ENCODE results near the gene SLC25A11.

DNA sequence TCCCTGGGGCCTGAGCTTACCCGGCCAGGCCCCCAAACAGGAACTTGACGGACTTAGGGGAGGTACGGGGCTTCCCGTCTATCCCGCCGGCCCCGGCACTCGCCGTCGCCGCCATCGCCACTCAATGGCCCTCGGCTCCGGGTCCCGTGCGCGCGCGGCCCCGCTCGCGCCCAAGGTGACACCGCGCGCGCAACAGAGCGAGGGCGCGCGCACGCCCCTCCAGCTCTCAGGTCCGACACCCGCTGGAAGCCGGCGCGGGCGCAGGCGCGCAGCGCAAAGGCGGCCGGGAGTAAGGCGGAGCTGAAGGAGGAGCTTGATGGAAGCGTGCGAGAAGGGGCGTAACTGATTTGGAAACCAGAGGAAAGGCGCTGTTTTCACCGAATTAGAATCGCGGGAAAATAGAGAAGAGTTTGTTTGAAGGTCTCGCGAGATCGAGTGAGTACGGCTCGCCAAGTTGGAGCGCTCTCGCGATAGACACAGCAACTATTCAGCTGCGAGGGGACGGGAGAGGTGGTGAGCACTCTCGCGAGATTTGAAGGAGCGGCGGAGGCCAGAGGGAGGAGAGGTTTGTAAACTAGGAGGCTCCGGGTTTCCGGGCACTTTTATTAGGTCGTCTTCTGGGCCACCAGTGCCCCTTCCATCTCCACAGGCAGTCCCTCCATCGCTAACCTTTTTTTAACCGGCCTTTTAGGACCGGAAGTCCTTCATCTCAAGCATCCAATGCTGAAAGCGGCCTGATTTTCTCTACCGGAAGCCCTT lies at the start of gene SLC25A11, which contains the start of gene RNF167:
- TF ChIP-seq, protein P1, sequence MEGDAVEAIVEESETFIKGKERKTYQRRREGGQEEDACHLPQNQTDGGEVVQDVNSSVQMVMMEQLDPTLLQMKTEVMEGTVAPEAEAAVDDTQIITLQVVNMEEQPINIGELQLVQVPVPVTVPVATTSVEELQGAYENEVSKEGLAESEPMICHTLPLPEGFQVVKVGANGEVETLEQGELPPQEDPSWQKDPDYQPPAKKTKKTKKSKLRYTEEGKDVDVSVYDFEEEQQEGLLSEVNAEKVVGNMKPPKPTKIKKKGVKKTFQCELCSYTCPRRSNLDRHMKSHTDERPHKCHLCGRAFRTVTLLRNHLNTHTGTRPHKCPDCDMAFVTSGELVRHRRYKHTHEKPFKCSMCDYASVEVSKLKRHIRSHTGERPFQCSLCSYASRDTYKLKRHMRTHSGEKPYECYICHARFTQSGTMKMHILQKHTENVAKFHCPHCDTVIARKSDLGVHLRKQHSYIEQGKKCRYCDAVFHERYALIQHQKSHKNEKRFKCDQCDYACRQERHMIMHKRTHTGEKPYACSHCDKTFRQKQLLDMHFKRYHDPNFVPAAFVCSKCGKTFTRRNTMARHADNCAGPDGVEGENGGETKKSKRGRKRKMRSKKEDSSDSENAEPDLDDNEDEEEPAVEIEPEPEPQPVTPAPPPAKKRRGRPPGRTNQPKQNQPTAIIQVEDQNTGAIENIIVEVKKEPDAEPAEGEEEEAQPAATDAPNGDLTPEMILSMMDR (IDR thresholded peaks at IDR 0.05; ENCODE audit: poor library complexity) = no peak
- no peak for TF ChIP-seq EZH2phosphoT487 (IDR thresholded peaks at IDR 0.05; ENCODE audit: low read depth, severe bottlenecking, unreplicated experiment)
